Lower leg skin (tissue), 3 donors: ENCODE results near the gene ANKRD2.

Experiments
- CTCF ChIP-seq, 3 donors: fragments of 450-650 bp; IDR thresholded peaks; one replicate each; pipeline ENCODE4 v1.5.1; 2016; ENCODE audit warnings: antibody characterized with exemption in 3 of 3, mild to moderate bottlenecking in 3 of 3, moderate library complexity in 2 of 3
- POLR2A ChIP-seq, 2 donors: fragments of 450-650 bp; IDR thresholded peaks; one replicate each; pipeline ENCODE4 v1.6.1; 2016 to 2017; ENCODE audit warnings: antibody characterized with exemption in 2 of 2, mild to moderate bottlenecking in 1 of 2, moderate library complexity in 1 of 2

- TF ChIP-seq CTCF (IDR thresholded peaks at IDR 0.05) = no peak
- TF ChIP-seq POLR2A (IDR thresholded peaks at IDR 0.05) = no peak
Measured at GRCh38 chr10:97525683-97526110, 46.9 kb upstream of the ANKRD2 start.
